ENCODE measurements around the gene TRPC5OS.

TRPC5OS gene

DNA sequence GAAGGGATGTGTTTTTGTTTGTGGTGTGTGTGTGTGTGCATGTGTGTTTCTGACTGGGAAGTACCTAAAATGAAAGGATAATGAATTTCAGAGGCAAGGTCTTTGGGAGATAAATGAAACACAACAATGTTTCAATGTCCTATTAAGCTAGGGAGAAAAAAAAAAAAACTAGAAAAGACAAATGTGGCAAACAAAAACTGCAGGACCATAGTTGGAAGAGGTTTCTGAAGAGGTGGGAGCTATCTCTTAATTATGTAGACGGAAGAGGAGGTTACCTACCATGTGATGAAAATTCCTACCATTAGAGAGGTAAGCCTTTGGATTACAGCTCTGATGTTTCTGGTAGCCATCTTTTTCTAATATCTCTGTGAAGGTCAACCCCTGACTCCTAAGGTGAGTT, at the start of gene TRPC5OS:
TSS of gene TRPC5OS (plus strand) at position 301 of the 400 bp plus-strand sequence. CDS start 25,669 bp downstream, outside the sequence.
- no peak for DNase-seq (ENCODE audit: extremely low read depth, insufficient read length)
- Histone ChIP-seq H3K27me3 (replicated peaks; ENCODE audit: control insufficient read depth, insufficient read depth, low read length) (no peaks in the 10 kb centered on the region), H3K36me3 (ENCODE audit: control insufficient read depth, insufficient read depth, low read length) (no peaks in the 10 kb centered on the region), H3K4me3 (replicated peaks; ENCODE audit: low read depth, low read length) (no peak within 1 kb of the TSS)
- TF ChIP-seq, protein P1, sequence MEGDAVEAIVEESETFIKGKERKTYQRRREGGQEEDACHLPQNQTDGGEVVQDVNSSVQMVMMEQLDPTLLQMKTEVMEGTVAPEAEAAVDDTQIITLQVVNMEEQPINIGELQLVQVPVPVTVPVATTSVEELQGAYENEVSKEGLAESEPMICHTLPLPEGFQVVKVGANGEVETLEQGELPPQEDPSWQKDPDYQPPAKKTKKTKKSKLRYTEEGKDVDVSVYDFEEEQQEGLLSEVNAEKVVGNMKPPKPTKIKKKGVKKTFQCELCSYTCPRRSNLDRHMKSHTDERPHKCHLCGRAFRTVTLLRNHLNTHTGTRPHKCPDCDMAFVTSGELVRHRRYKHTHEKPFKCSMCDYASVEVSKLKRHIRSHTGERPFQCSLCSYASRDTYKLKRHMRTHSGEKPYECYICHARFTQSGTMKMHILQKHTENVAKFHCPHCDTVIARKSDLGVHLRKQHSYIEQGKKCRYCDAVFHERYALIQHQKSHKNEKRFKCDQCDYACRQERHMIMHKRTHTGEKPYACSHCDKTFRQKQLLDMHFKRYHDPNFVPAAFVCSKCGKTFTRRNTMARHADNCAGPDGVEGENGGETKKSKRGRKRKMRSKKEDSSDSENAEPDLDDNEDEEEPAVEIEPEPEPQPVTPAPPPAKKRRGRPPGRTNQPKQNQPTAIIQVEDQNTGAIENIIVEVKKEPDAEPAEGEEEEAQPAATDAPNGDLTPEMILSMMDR (IDR thresholded peaks at IDR 0.05; ENCODE audit: insufficient read depth, low read length, poor library complexity, severe bottlenecking) = no peak

DNA sequence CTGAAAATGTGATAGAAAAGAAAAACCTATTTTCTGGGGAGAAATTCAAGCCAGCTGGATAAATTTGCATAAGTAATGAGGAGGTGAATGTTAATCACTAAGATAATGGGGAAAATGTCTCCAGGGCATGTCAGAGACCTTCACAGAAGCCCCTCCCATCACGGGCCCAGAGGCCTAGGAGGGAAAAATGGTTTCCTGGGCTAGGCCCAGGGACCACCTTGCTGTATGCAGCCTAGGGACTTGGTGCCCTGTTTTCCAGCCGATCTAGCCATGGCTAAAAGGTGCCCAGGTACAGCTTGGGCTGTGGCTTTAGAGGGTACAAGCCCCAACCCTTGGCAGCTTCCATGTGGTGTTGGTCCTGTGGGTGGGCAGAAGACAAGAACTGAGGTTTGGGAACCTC, 46.6 kb upstream of the TRPC5OS start:
- no peak for DNase-seq (ENCODE audit: extremely low read depth, insufficient read length)
- TF ChIP-seq, protein P1 (IDR thresholded peaks at IDR 0.05; ENCODE audit: insufficient read depth, low read length, poor library complexity, severe bottlenecking) = no peak
- Histone ChIP-seq H3K27me3 (replicated peaks; ENCODE audit: control insufficient read depth, insufficient read depth, low read length) (no peaks in the 10 kb centered on the region), H3K36me3 (ENCODE audit: control insufficient read depth, insufficient read depth, low read length) (no peaks in the 10 kb centered on the region), H3K4me3 (replicated peaks; ENCODE audit: low read depth, low read length) (no peak overlapping the region)

DNA sequence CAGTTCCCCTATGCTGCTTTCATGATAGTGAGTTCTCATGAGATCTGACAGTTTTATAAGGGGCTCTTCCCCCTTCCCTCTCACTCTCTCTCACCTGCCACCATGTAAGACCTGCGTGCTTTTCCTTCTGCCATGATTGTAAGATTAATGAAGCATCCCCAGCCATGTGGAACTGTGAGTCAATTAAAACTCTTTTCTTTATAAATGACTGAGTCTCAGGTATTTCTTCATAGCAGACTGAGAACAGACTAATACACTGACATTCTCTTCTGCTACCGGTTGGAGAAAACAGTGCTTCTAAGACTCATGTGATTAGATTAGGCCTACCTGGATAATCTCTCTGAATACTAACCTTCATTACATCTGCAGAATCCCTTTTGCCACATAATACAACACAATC, 45.4 kb upstream of the TRPC5OS start:
- H3K4me3 ChIP-seq (replicated peaks; ENCODE audit: low read depth, low read length) = no peak overlapping the region
- DNase-seq (ENCODE audit: extremely low read depth, insufficient read length) = no peak
- TF ChIP-seq, protein P1 (IDR thresholded peaks at IDR 0.05; ENCODE audit: insufficient read depth, low read length, poor library complexity, severe bottlenecking) = no peak
- H3K27me3 ChIP-seq (replicated peaks; ENCODE audit: control insufficient read depth, insufficient read depth, low read length) = no peaks in the 10 kb centered on the region
- H3K36me3 ChIP-seq (ENCODE audit: control insufficient read depth, insufficient read depth, low read length) = no peaks in the 10 kb centered on the region

DNA sequence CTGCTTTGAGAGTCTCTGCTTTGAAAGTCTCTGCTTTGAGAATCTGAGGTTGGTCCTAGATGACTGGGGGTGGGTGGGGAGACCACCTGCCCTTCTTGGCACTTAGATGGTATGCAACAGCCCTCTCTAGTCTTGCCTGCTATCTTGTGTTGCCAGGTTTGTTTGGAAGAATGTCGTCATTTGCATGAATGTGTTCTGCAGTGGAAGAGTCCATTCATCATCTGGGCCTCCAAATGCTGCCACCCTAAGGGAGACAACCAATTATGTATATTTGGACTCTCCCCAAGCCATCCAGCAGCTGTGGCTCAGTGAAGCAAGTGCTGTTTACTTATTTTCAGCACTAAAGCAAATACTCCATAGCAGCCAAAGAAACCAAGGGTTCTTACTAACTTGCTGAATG, 44.6 kb upstream of the TRPC5OS start:
- TF ChIP-seq, protein P1 (IDR thresholded peaks at IDR 0.05; ENCODE audit: insufficient read depth, low read length, poor library complexity, severe bottlenecking) = no peak
- Histone ChIP-seq H3K27me3 (replicated peaks; ENCODE audit: control insufficient read depth, insufficient read depth, low read length) (no peaks in the 10 kb centered on the region), H3K4me3 (replicated peaks; ENCODE audit: low read depth, low read length) (no peak overlapping the region), H3K36me3 (ENCODE audit: control insufficient read depth, insufficient read depth, low read length) (no peaks in the 10 kb centered on the region)
- DNase-seq (ENCODE audit: extremely low read depth, insufficient read length) = no peak

DNA sequence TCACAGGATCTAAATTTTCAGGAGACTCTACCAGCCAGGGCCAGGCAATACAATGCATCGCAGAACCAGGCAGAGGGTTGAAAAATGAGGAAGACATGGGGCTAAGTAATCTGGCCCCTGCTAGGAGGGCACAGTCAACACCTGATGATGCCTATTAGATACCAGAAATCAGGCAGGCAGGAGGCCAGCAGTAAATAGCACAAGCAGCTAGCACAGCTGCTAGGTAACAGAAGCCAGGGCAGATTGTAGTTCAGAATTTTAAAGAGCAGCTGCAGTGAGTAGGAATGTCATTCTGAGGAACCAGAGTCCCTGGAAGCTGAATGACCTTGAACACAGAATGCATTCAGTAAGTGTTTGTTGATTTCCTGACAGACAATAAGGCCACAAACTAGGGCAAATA, 38.8 kb upstream of the TRPC5OS start:
- DNase-seq (ENCODE audit: extremely low read depth, insufficient read length) = no peak
- no peak overlapping the region for H3K4me3 ChIP-seq (replicated peaks; ENCODE audit: low read depth, low read length)
- TF ChIP-seq, protein P1 (IDR thresholded peaks at IDR 0.05; ENCODE audit: insufficient read depth, low read length, poor library complexity, severe bottlenecking) = no peak
- H3K27me3 ChIP-seq (replicated peaks; ENCODE audit: control insufficient read depth, insufficient read depth, low read length) = no peaks in the 10 kb centered on the region
- H3K36me3 ChIP-seq (ENCODE audit: control insufficient read depth, insufficient read depth, low read length) = no peaks in the 10 kb centered on the region

DNA sequence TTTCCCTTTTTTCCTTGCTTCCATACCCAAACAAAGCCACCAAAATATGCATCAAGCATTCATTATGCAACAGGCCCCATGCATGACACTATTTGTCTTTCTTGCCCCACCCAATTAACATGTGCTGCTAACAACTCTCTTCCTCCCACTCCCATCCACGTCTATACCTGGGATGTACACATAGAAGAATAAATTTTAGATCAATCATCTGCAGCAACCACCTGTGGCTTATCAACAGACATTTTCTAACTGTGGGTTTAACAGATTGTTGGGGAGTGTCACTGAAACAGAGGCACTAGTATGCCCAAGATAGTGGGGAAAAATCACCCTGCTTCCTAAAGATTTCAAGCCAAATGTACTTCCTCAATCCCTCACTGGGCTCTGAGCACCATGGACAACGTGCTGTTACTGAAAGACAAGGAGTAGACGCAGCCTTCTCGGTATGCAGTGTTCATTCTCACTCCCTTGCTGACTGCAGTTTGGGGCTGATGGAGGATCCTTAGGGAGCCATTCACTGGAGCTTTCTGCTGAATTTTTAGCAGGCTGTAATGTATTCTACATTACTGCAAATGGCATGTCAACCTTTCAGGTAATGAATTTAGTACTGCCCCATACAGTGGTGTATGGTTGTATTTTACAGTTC, 28.4 kb upstream of the TRPC5OS start:
- no peaks in the 10 kb centered on the region for H3K36me3 ChIP-seq (ENCODE audit: control insufficient read depth, insufficient read depth, low read length)
- no peak for DNase-seq (ENCODE audit: extremely low read depth, insufficient read length)
- H3K4me3 ChIP-seq (replicated peaks; ENCODE audit: low read depth, low read length) = no peak overlapping the region
- TF ChIP-seq, protein P1 (IDR thresholded peaks at IDR 0.05; ENCODE audit: insufficient read depth, low read length, poor library complexity, severe bottlenecking) = no peak
- no peaks in the 10 kb centered on the region; the same call in 1 of the 2 replicates for H3K27me3 ChIP-seq (replicated peaks; ENCODE audit: control insufficient read depth, insufficient read depth, low read length)
